CD1c-positive myeloid dendritic cell (primary cell): ENCODE results near the gene PRSS12.
A peak's percentile ranks its signal among the peaks of the same experiment; 100 is the strongest.

Source experiments
- DNase-seq: peaks from one replicate; pipeline ENCODE4 v3.0.0-alpha.2; 2016; ENCODE audit errors: extremely low spot score

Gene PRSS12

GRCh38 chr4:118356111-118356510, 3.3 kb upstream of the PRSS12 start:
- DNase-seq = no peak

DNA sequence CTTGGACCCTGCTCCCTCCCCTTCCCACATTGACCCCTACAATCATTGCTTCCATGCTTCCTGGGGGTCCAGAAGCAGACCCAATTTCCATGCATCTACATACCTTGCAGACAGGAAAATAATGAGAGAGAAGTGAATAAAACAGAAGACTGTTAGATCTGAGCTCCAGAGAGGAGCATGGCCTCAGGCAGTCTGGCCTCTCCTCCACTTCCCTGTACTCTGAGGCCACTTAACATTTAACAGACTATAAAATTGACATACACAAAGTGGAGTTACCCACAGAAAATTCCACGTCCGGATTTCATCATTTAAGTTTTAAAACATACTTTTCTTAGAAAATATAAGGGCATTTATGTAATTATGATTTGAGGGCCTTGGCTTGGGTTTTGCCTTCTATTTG, 2.1 kb upstream of the PRSS12 start:
- DNase-seq = no peak

DNA sequence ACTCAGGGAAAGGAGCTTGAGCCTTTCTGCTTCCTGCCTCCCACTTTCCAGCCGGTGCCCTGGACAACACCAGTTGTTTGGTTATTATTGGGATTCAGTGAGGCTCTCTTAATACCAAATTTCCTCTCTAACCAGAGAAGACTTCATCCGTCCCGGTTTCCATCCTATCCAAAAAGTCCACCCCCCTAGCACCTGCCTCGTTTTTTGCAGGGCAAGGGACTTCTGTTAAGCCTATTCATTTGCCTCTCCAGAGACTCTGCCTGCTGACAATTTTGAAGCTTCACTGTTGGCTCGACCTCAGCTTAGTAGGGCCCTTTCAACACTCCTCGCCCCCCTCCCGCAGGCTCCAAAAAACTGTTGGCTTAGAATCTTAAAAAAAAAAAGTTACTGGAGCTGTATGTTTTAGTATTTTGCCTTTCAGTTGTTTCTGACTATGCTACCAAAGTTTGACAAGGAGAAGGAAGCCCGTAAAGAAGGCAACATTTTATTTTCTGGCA, 779 bp upstream of the PRSS12 start:
- no peak for DNase-seq

DNA sequence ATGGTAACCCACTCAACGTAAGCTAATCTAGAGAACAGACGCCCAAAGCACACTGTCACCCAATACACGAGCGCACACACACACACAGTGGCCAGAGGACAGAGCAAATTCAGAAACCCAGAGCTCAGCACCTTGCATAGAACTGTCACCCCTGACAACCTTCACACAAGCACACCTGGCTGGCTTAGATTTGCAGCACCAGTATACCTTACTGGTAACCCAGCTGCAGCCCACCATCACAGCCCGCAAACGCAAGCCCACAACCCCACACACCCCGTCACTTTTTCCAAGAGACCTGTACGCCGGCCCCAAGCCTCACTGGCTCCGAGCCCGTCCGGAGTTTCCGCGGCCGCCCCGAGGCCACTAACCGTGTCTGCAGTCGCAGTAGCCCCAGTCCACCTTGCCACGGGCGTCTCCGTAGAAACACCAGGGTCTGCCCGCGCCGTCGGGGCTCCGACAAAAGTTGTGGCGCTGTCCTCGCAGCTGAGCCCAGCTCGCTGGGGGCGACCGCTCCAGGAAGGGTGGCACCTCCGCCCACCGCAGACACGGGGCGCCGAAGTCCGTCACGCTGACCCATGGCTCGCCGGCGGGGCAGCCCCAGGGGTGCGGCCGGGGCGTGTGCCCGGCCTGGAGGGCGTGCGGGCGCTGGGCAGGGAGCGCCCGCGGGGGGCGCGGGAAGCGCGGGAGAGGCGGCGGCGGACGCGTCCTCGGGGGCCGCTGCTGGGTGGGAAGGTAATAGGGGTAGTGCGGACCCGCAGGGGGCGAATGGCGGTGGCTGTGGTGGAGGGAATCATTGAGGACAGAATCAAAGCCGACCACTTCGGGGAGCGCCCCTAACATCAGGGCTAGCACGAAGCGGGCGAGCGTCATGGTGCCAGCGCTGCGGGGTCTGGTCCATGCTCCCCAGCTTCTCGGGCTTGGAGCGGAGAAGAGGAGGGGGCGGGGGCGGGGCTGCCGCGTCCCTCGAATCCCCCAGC, 664 bp downstream of the PRSS12 start:
- no peak for DNase-seq

DNA sequence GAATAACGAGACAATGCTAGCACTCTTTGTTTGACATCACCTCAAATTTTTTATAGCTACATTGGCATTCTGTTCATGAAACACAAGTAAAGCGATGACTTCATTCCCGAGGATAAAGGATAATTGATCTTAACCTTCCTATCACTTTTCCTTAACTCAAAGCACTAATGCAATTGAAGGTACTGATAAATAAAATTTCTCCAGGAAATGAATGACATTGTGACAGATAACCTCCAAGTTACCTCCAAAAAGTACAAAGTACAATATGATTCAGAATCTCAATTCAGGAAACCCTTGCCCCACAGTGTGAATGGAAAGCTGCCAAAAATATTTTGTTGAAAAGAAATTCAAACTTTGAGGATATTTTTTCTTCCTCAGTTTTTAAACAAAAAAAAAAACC, 1.8 kb downstream of the PRSS12 start:
- DNase-seq = no peak

- no peak for DNase-seq
Observed at GRCh38 chr4:118348886-118349285, 3.9 kb downstream of the PRSS12 start.

- DNase-seq = no peak
Observed at GRCh38 chr4:118346495-118346894, 6.3 kb downstream of the PRSS12 start.

GRCh38 chr4:118345813-118346212, 7.0 kb downstream of the PRSS12 start:
- DNase-seq = no peak

GRCh38 chr4:118344801-118345200, 8.0 kb downstream of the PRSS12 start:
- DNase-seq = no peak

- no peak for DNase-seq
Observed at GRCh38 chr4:118343501-118343900, 9.3 kb downstream of the PRSS12 start.

GRCh38 chr4:118340109-118340508, 12.7 kb downstream of the PRSS12 start:
- DNase-seq = no peak

- no peak for DNase-seq
Observed at GRCh38 chr4:118338981-118339765, 13.6 kb downstream of the PRSS12 start.

GRCh38 chr4:118338518-118338917, 14.3 kb downstream of the PRSS12 start:
- no peak for DNase-seq

- no peak for DNase-seq
Observed at GRCh38 chr4:118337954-118338353, 14.8 kb downstream of the PRSS12 start.

- no peak for DNase-seq
Observed at GRCh38 chr4:118335774-118336173, 17.0 kb downstream of the PRSS12 start.

DNA sequence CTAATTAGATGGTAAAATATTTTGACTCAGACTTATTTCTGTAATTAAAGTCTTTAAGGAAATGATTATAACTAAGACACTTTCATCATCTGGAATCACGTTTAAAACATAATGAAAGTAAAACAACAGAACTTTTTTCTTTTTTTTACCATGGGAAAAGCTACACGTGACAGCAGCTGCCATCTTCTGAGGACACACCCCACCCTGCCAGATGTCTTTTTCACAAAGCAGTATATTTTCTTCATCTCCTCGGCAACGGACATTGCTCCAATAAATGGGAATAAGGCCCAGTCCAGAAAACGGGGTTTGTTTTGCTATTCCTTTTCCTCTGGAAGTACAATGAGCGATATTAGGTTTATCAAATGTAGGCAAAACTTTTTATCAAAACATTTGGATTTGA, 17.5 kb downstream of the PRSS12 start:
- no peak for DNase-seq

- no peak for DNase-seq
Observed at GRCh38 chr4:118331352-118331751, 21.5 kb downstream of the PRSS12 start.

GRCh38 chr4:118329849-118330248, 23.0 kb downstream of the PRSS12 start:
- no peak for DNase-seq

DNA sequence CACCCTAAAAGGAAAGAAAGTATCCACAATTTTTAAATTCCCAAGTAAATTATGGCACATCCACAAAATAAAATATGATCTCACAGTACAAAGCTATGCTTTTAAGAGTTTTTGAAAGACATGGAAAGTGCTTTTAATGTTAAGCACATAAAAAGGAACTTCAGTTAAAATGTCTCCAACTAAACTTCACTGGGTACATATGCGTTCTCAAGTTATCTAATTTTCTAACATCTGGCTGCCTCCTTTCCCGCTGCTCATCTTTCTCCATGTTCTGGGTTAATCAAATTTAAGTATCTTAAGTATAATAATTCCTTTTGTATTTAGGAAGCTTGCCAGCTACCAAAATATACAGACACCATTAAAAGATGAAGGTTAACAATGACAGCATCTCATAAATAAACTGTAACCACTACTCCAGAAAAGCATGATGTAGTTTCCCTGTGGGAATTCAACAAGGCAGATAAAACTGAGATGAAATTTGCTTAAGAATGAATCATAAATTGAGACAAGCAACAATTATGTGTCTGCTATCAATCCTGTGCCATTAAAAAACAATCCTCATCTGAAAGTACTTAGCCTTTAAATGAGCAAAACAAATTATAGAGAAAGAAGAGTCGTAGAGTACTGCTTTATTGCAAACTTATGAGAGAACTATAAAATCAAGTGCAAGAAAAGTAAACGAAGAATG, 25.1 kb downstream of the PRSS12 start:
- no peak for DNase-seq

DNA sequence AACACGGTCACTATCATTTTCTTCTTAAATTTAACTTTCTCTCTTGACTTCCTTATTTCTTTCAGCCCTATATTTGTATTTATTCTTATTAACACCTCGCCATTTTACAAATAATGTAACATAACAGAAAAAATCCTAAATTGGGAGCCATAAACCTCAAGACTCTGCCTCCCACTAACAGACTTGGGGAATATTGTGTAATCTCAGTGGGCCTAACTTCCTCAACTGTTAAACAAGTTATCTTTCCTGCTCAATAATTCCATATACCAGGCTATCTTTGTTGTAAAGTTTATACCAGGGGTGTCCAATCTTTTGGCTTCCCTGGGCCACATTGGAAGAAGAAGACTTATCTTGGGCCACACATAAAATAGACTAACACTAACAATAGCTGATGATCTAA, 26.2 kb downstream of the PRSS12 start:
- DNase-seq = peak; percentile 6

GRCh38 chr4:118325431-118325830, 27.4 kb downstream of the PRSS12 start:
- no peak for DNase-seq
